GM21515 (cell line): ENCODE results near the gene ITGA1.
"Not testable (repeated sequence)": the region's sequence is repeated elsewhere in the genome, so short reads cannot be mapped to it uniquely, and the experiment has no call there.

Experiments
- ATAC-seq: cut with Tn5 transposase; IDR thresholded peaks from one replicate; pipeline ENCODE4 v1.9.1; 2021; ENCODE audit not compliant: unreplicated experiment

Gene ITGA1

DNA sequence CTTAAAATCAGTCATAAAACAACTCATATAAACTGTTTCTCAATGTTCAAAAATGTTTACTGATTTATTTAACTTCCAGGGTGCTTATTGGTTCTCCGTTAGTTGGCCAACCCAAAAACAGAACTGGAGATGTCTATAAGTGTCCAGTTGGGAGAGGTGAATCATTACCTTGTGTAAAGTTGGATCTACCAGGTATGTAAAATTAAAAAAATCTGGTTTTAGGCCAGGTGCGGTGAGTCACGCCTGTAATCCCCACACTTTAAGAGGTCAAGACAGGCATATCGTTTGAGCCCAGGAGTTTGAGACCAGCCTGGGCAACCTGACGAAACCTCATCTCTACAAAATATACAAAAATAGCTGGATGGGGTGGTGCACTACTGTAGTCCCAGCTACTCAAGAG lies 73.7 kb downstream of the ITGA1 start:
- ATAC-seq: no peak

DNA sequence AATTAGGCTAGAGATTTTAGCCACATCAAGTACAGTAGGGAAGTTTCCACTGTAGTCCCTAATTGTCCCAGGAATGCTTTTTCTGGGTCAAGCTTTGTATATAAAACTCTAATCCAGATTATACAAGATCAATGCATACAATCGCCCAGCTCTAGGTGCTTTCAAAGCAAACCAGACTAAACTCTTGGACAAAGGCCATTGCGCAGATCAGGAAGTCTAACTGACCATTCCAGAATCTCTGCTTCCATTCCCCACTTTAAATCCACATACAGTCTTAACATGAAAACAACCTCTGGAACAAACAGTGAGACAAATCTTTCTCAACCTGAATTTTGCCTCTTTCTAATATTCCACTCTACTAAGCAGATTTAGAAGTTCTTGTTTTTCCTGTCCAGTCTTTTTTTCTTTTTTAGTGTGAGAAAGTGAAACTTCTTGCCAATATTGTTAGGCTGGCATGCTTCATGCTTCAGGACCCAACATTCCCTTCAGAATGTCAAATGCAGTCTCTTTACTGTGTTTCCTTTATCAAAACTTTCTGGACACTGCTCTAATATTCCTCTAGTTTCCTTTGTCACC lies 76.1 kb downstream of the ITGA1 start:
- no peak for ATAC-seq

DNA sequence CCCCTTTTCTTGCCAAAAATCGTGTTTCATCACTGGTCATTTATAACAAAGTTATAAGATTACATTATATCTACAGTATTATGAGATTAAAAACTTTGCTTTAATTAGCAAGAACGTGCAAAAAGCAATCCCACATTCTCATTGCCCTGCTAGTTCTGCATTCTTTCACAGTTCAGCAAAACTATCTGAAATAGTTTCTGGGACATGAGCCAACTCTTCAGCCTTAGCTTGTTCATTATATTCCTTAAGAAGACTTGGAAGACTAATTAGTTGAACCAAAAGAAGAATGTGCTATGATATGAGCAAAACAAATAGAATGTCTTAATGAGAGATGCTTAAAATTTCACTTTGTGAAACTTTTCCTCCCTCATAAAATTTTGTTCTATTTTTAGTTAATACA lies 76.7 kb downstream of the ITGA1 start:
- no peak for ATAC-seq

DNA sequence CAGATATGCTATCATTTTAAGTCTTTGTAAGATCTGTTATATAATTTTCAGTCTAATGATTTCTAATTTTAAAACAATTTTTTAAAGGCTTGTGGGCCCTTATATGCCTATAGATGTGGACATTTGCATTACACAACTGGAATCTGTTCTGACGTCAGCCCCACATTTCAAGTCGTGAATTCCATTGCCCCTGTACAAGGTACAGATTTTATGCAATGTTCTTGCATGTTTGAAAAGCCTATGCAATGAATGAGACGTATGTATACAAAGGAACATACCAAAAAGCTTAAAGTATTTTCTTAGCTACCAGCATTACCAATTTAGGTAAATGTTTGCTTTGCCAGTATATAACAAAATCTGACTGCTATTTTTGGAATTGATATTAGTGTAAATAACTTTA lies 77.2 kb downstream of the ITGA1 start:
- ATAC-seq: no peak

DNA sequence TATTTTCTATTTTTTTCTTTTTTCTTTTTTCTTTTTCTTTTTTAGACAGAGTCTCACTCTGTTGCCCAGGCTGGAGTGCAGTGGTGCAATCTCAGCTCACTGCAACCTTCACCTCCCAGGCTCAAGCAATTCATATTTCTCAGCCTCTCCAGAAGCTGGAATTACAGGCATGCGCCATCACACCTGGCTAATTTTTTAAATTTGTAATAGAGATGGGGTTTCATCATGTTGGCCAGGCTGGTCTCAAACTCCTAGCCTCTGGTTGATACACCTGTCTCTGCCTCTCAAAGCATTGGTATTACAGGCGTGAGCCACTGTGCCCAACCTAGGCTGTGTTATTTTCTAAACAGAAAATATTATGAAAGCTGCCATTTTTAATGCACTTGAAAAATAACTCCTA lies 78.3 kb downstream of the ITGA1 start:
- not testable (repeated sequence) for ATAC-seq

DNA sequence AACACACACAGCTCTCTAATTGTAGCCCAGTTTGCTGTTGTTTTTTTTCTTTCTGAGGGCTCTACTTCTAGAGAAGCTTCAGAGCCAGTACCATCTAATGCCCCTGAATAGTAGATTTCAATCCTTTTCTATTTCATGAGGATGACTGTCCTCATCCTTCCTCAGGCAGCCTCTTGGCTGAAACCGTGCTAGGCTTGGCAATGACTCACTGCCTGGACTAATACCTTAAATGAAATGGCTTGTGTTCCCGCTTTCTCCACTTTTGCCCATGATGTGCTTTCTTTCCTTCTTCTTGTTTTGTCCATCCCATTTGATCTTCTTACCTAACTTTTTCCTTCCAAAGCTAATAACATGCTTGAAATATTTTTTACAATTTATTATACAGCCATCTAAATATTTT lies 80.1 kb downstream of the ITGA1 start:
- ATAC-seq: no peak

DNA sequence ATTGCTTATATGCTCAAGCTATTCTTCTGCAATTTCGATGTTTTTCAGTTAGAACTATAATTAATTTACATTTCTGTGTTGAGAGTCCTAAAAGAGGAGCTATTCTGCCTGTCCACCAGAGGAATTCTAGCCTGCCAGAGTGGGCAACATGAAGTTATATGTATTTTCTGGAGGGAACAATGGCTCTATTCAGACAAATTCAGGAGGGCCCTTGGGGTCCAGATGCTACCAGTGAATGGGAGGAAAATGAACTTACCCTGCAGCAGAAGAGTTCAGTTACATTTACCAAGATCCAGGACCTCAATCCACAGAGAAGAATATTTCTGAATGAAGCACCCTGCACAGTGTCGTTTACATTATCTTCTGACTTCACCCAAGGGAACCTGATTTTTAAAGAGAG lies 80.7 kb downstream of the ITGA1 start:
- ATAC-seq: no peak

DNA sequence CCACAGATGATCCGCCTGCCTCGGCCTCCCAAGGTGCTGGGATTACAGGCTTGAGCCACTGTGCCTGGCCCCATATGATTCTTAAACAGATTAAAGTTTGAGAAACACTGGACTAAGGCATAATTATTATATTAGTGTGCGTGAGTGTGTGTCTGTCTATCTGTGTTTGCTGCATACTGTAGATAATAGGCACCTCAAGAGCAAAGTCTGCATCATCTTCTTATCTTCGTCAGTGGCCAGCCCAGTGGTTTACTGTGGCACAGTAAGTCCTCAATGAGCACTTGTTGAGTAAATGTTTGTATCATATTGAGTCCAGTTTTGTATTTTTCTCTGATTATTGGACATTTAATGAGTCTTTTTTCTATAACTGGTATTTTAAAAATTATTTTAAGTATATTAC lies 81.7 kb downstream of the ITGA1 start:
- ATAC-seq: no peak

DNA sequence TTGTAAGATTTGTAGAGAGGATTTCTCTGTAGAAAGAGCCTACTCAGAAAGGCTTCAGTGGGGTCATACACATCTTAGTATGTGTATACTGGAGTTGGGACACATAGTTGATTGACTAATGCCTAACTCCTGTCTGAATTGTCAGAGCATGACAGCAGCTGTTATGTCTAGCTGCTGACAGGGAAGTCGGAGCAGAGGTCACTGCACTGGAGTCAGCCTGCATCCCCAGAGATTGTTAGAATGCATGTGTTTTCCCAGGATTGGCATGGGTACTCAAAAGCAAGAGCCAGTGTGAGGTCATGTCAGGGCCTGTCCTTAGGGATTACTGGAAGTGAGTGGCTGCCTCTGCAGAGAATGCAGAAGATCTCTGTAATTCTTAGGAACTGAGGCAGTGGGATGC lies 82.7 kb downstream of the ITGA1 start:
- ATAC-seq: no peak

DNA sequence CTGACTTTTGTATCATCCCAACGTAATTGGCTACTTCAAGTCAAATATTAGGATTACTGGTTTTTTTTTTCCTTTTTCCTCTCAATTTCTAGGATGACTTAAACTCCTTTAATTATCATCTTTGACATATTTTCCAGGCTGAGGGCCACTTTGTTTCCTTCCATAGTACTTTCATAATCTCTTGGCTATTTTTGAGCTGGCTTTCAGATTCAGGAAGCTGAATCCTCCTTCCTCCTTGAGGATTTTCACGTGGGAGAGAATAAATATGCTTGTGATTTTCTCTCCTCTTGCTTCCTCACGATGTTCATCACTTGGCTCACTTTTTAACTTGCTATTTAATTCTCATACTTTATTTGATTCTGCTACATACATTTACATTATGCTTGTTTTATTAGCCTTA lies 88.1 kb downstream of the ITGA1 start:
- no peak for ATAC-seq

DNA sequence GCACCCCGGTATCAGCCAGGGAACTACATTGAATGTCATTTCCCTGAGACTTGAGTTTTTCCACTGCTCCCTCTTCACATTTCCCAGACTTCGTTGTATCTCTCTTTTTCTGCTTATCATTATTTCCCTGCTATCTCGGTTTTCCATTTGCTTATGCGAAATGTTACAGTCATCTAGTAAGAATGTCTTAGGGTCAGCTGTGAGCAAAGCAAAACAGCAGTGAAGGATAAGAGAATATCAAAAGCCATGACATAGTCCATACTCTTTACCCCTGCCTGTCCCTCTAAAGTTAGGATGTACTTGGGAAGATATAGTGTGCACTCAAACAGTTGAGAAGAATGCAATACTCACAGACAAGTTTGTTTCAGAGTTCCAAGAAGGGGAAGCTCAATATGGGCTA lies 88.7 kb downstream of the ITGA1 start:
- no peak for ATAC-seq

DNA sequence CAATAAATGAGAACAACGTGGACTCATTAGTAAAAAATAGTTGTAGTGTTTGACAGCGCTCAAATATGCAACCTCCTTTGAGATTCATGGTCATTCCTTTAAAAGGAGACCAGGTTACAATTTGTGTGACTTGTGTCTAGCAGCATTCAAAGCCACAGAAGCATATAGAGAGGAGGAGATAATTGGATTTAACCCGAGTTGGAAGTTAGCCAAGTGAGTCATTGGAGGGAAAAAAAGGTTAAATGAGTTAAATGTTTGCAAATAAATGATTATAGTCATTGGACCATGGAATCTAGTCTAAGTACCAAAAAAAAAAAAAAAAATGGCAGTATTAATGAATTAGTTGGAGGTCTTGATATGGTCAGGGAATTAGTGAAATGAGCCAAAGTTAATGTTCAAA lies 90.9 kb downstream of the ITGA1 start:
- ATAC-seq: no peak

DNA sequence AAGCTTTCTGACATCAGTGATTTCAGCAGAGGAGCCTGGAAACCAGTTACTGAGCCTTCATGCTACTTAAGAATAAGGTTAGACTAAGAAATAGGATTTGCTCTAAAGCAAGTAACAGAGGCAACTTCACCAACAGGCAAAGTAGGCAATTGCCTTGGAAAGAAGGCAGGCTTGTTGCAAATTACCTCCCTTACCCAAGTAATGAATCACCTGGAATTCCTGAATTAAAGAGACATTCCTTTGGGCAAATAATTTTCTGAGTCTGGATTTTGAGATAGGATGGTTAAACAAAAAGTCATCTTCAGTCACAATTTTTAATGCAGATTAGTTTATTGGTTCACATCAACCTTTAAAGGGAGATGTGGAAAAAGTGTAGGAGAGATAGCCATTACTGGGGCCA lies 92.8 kb downstream of the ITGA1 start:
- no peak for ATAC-seq

DNA sequence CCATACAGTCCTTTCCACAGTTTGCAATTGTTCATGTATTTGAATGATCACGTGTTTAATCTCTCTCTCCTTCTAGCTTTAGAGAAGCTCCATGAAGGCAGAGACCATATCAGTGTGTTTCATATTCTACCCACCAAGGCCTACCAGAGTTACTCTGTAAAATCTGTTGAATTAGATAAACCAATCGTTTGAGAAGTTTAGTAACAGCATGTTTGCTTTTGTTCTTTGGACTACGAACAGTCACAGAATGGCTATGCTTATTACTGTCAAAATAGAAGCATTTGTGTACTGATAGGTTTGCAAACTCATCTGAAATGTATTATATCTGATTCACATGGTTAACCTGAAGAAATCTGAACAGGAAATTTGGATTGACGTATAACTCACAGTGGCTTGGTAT lies 93.8 kb downstream of the ITGA1 start:
- no peak for ATAC-seq

DNA sequence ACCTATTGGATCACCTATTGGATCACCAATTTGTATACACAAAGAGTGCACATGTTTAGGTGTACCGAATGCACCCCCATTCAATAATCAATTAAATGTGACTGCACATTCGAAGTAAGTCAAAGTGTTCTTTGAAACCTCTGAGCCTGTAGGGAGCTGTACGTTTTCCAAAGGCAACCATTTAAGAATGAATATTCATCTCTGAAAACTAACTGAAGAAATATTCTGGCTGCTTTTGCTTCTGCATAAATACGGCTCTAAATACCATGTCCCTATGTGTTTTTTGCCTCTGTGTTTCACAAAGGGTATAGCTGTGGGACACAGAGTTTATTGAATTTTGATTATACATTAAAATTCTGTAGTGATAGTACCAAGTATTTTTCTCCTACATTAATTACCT lies 95.4 kb downstream of the ITGA1 start:
- ATAC-seq: no peak

DNA sequence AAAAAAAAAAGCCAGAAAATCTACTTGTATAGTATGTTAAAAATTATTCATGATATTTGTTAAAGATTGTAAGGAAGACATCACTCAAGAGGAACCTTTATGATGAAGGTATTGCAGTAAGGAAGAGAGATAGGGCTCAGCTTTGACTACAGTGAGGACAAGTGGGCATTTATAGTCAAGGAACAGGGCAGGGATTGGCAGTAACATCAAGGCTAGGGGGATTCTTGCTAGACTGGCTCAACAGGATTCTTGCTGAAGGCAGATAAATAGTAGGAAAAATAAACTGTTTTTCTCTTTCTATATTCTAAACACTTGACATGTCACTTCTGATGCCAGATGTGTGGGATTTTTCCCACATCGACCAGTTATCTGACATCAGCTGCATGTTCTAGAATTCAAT lies 96.7 kb downstream of the ITGA1 start:
- ATAC-seq: no peak

DNA sequence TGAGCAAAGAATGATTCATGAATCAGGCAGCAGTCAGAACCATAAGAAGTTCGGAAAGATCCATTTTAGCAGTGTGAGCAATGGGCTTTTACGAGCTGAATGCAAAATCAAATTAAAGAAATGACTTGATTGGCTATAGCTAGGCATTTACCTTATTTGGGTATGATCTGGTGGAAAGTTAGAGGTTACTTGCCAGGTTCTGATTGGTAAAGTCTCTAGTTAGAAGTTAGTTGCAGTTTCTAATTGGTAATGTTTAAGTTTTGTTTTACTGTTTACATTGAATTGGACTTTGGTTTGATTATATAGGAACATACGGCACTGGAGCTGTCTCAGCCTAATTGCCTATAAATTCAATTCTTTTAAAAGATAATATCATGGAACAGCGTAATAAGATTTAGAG lies 97.9 kb downstream of the ITGA1 start:
- no peak for ATAC-seq

DNA sequence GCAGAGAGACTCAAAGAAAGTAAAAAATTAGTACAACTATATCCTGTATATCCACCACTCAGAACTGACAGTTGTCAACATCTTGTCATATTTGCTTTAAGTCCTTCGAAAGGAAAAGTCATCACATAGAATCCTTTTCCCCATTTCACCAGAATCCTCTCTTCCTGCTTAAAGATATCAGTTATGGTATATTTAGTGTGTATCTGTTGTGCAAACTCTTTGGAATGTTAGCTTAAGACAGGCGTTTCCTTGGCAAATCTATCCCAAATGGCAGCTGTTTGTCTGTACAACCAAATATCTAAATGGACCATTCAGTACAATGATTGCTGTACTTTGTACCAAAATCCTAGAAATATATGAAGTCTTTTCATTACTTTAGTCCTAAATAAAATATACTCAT lies 98.5 kb downstream of the ITGA1 start:
- no peak for ATAC-seq

DNA sequence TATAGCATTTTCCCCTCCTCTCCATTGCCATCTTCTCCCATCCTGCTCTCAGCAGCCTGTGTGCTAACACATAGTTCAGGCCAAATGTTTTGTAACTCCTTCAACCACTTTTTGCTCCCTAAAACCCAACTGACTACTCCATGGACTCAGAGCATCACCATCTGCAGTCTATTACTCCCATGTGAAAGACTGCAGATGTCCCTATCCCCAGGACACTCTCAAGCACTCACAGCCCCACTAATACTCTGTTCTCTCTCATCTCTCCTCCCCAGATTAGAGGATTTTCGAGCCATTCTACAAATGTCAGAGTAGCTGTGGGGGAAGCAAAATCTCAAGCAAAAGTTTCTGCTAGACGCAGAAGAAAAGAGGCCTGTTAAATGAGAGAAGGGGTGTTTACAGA lies 99.3 kb downstream of the ITGA1 start:
- no peak for ATAC-seq

DNA sequence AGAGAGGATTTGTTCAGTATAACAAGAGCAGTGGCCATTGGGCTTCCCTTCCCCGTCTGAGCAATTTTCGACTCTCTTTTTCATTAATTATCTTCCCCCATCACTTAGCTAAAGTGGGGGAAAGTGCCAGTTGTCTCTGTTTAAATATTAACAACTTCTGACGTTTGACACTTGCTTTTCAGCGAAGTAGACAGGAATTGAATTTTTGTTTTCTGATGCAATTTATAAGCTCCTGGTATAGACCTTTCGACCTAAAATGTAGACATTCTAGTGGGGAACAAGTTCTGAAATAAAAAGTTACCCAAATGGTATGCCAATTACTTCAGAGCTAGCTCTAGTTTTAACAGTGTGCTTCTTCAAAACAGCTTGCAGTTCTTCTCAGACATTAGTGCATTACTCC lies 100.6 kb downstream of the ITGA1 start:
- ATAC-seq: no peak

DNA sequence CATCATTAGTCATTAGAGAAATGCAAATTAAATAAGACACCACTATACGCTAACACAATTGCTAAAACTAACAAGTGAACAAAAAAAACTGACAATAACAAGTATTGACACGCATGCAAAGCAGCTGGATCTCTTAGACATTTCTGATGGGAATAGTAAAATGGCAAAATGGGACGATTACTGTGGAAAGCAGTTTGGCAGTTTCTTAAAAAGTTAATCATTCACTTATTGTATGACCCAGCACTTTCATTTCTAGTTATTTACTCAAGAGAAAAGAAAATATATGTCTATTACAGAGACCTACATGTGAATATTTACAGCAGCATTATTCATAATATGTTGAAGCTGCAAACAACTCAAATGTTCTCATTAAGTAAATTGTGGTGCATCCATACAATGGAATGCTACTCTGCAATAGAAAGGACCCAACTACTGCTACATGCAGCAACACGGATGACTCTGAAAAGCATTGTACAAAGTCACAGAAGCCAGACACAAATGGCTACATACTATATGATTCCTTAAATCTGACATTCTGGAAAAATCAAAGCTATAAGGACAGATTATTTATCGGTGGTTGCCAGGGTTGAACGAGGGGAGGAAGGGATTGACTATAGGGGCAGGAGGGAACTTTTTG lies 104.6 kb downstream of the ITGA1 start:
- ATAC-seq: no peak

DNA sequence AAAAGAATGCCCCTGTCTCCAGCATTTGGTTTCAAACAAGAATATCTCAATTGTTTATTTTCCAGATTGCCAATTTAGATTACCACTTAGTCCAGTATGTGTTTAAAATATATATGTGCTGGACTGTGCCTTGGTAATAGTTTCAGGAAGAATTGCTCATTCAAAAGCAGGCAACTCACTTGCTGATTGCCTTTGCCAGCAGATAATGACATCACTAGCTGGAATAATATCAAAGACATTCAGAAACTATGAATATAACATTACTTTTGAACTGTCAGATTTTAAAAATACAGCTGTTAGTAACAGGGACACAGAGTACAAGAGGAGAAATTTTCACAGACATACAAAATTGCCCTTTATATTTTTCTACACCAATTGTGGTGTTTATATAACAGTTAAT lies 105.4 kb downstream of the ITGA1 start:
- no peak for ATAC-seq

DNA sequence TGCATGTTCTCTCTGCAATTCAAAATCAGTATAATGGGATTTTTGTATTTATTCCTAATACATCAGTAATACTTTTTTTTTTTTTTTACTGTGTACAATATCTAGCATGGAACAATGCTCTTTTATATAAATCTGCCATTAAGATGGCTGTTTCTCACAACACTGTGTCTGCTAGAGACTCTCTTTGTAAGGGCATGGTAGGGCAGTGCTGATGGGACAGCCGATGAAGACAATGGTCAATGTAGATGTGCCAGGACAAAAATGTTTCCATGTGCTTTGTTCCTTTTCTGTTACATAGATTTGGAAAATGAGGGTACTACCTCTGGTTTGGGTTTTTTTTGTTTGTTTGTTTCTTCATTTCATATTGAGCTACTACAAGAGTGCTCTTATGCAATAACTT lies 106.1 kb downstream of the ITGA1 start:
- no peak for ATAC-seq
